ENCODE data around the gene PRKAR1B. TPM values are rescaled to one million over a fixed set of nuclear protein-coding genes. Genes with fewer than 3 reads are reported as not detected.

PRKAR1B gene
- total and polyA plus RNA-seq, 2 donors (not counting 1 experiment from before 2014, with no cell fraction given): 4.5 to 8.6 TPM

GRCh38 chr7:665736-666453 is 61.2 kb downstream of the PRKAR1B start:
- H3K9me3 Mint-ChIP-seq (ENCODE audit: insufficient read depth): peaks cover 6% of the 10 kb centered on the region
- Histone ChIP-seq H3K4me3 (ENCODE audit: control extremely low read depth in 1 of 5, extremely low read depth in 1 of 5, insufficient read depth in 1 of 5, low read depth in 2 of 5, low read length in 4 of 5) (no peak overlapping the region), H4K20me1 (ENCODE audit: control insufficient read depth, insufficient read depth, low read length, poor library complexity, severe bottlenecking) (no peaks in the 10 kb centered on the region), H3K4me2 (replicated peaks; ENCODE audit: low read depth, low read length, poor library complexity, severe bottlenecking) (no peak overlapping the region), H3K36me3 (replicated peaks in 1 of 2; ENCODE audit: control extremely low read depth in 1 of 2, control insufficient read depth in 1 of 2, extremely low read depth in 1 of 2, insufficient read depth in 2 of 2, low read length in 1 of 2) (no peaks in the 10 kb centered on the region), H3K27ac (ENCODE audit: low read length in 2 of 2) (no peak overlapping the region), H3K9ac (ENCODE audit: low read length) (no peak overlapping the region), H3K4me1 (ENCODE audit: control insufficient read depth in 2 of 2, insufficient read depth in 2 of 2, low read length in 2 of 2) (no peaks in the 10 kb centered on the region), H3K27me3 (replicated peaks in 1 of 4; ENCODE audit: control extremely low read depth in 1 of 4, control insufficient read depth in 3 of 4, insufficient read depth in 4 of 4, low read length in 3 of 4) (no peaks in the 10 kb centered on the region), H2AFZ (ENCODE audit: insufficient read depth, low read depth, low read length, poor library complexity, severe bottlenecking) (no peak overlapping the region), H3K79me2 (ENCODE audit: control insufficient read depth, insufficient read depth, low read length) (no peaks in the 10 kb centered on the region), H3K9me3 (ENCODE audit: control extremely low read depth in 1 of 3, control insufficient read depth in 2 of 3, insufficient read depth in 1 of 3, low read length in 2 of 3) (no peaks in the 10 kb centered on the region)
- no peak overlapping the region for H3K4me3 Mint-ChIP-seq
- no peaks in the 10 kb centered on the region for H3K27me3 Mint-ChIP-seq
- ChIA-PET POLR2A (no interaction called here), CTCF (no interaction called here)
- no peaks in the 10 kb centered on the region for H3K4me1 Mint-ChIP-seq
- intact Hi-C loops (cut with micrococcal nuclease): no loop called here
- WGBS (ENCODE audit: insufficient coverage): 98% methylated on average over 35 of the region's 35 CpGs
- ATAC-seq (ENCODE audit: low read depth) (no peak), DNase-seq (no peak)
- TF ChIP-seq EZH2 (IDR thresholded peaks at IDR 0.05; ENCODE audit: borderline replicate concordance, insufficient read depth, low read depth, low read length, poor library complexity, severe bottlenecking) (no peak), CTCF (IDR thresholded peaks at IDR 0.05) (no peak)
- H3K27ac Mint-ChIP-seq: no peak overlapping the region

GRCh38 chr7:664997-665735 is 61.9 kb downstream of the PRKAR1B start:
- Histone ChIP-seq H4K20me1 (ENCODE audit: control insufficient read depth, insufficient read depth, low read length, poor library complexity, severe bottlenecking) (no peaks in the 10 kb centered on the region), H3K4me2 (replicated peaks; ENCODE audit: low read depth, low read length, poor library complexity, severe bottlenecking) (no peak overlapping the region), H3K27me3 (replicated peaks in 1 of 4; ENCODE audit: control extremely low read depth in 1 of 4, control insufficient read depth in 3 of 4, insufficient read depth in 4 of 4, low read length in 3 of 4) (no peaks in the 10 kb centered on the region), H2AFZ (ENCODE audit: insufficient read depth, low read depth, low read length, poor library complexity, severe bottlenecking) (no peak overlapping the region), H3K36me3 (replicated peaks in 1 of 2; ENCODE audit: control extremely low read depth in 1 of 2, control insufficient read depth in 1 of 2, extremely low read depth in 1 of 2, insufficient read depth in 2 of 2, low read length in 1 of 2) (no peaks in the 10 kb centered on the region), H3K79me2 (ENCODE audit: control insufficient read depth, insufficient read depth, low read length) (no peaks in the 10 kb centered on the region), H3K9me3 (ENCODE audit: control extremely low read depth in 1 of 3, control insufficient read depth in 2 of 3, insufficient read depth in 1 of 3, low read length in 2 of 3) (no peaks in the 10 kb centered on the region), H3K4me3 (ENCODE audit: control extremely low read depth in 1 of 5, extremely low read depth in 1 of 5, insufficient read depth in 1 of 5, low read depth in 2 of 5, low read length in 4 of 5) (no peak overlapping the region), H3K4me1 (ENCODE audit: control insufficient read depth in 2 of 2, insufficient read depth in 2 of 2, low read length in 2 of 2) (no peaks in the 10 kb centered on the region), H3K9ac (ENCODE audit: low read length) (no peak overlapping the region), H3K27ac (ENCODE audit: low read length in 2 of 2) (no peak overlapping the region)
- ChIA-PET POLR2A (no interaction called here), CTCF (no interaction called here)
- 94% methylated on average over 19 of the region's 20 CpGs for WGBS (ENCODE audit: insufficient coverage)
- H3K9me3 Mint-ChIP-seq (ENCODE audit: insufficient read depth): peaks cover 6% of the 10 kb centered on the region
- no peak overlapping the region for H3K4me3 Mint-ChIP-seq
- H3K27ac Mint-ChIP-seq: no peak overlapping the region
- no peaks in the 10 kb centered on the region for H3K27me3 Mint-ChIP-seq
- H3K4me1 Mint-ChIP-seq: no peaks in the 10 kb centered on the region
- no peak for TF ChIP-seq CTCF (IDR thresholded peaks at IDR 0.05)
- TF ChIP-seq EZH2 (IDR thresholded peaks at IDR 0.05; ENCODE audit: borderline replicate concordance, insufficient read depth, low read depth, low read length, poor library complexity, severe bottlenecking): no peak
- ATAC-seq (ENCODE audit: low read depth): no peak
- intact Hi-C loops (cut with micrococcal nuclease): no loop called here
- DNase-seq: no peak

Measured in B cell (primary cell).